Osteocyte (in vitro differentiated cells): ENCODE data around the gene FLT3. TPM values are rescaled to one million over a fixed set of nuclear protein-coding genes. Genes with fewer than 3 reads are reported as not detected.

Experiments
- DNase-seq: peaks from one replicate; pipeline ENCODE4 v3.0.0; 2021; ENCODE audit warnings: mixed read lengths; ENCODE audit not compliant: unreplicated experiment; ENCODE audit errors: extremely low spot score
- H3K27ac Mint-ChIP-seq: one replicate; pipeline ENCODE4 v1.8.0; 2021; ENCODE audit warnings: mild to moderate bottlenecking, mixed read lengths; ENCODE audit not compliant: unreplicated experiment
- H3K27me3 Mint-ChIP-seq: one replicate; pipeline ENCODE4 v1.8.0; 2021; ENCODE audit warnings: mixed read lengths; ENCODE audit not compliant: unreplicated experiment
- H3K36me3 Mint-ChIP-seq: one replicate; pipeline ENCODE4 v1.8.0; 2021; ENCODE audit warnings: mixed read lengths; ENCODE audit not compliant: unreplicated experiment
- H3K4me1 Mint-ChIP-seq: one replicate; pipeline ENCODE4 v1.8.0; 2021; ENCODE audit warnings: mixed read lengths; ENCODE audit not compliant: unreplicated experiment
- H3K4me3 Mint-ChIP-seq: one replicate; pipeline ENCODE4 v1.8.0; 2021; ENCODE audit warnings: mild to moderate bottlenecking, moderate library complexity, mixed read lengths; ENCODE audit not compliant: unreplicated experiment
- H3K9me3 Mint-ChIP-seq: one replicate; pipeline ENCODE4 v1.8.0; 2021; ENCODE audit warnings: mixed read lengths; ENCODE audit not compliant: unreplicated experiment
- CTCF ChIP-seq: fragments of 200-600 bp; sonication (generic); IDR thresholded peaks from 2 replicates; pipeline ENCODE4 v1.5.0; 2021; ENCODE audit warnings: antibody characterized with exemption, mild to moderate bottlenecking, moderate library complexity
- total RNA-seq: library from RNA; stranded (reverse); gene quantifications from 2 replicates; pipeline ENCODE4 v1.2.1, GENCODE V29; 2021

FLT3 gene
- total RNA-seq, 1 donor from 2014 or later: not detected

GRCh38 chr13:27975564-27976361 is 124.6 kb downstream of the FLT3 start:
- no peak overlapping the region for H3K27ac Mint-ChIP-seq
- H3K4me3 Mint-ChIP-seq: no peak overlapping the region
- no peak for TF ChIP-seq CTCF
- H3K27me3 Mint-ChIP-seq: peaks cover 86% of the 10 kb centered on the region
- DNase-seq: peak; percentile 75
- H3K4me1 Mint-ChIP-seq: peaks cover 16% of the 10 kb centered on the region
- no peaks in the 10 kb centered on the region for H3K36me3 Mint-ChIP-seq
- no peaks in the 10 kb centered on the region for H3K9me3 Mint-ChIP-seq

- peaks cover 90% of the 10 kb centered on the region for H3K27me3 Mint-ChIP-seq
- no peak for TF ChIP-seq CTCF
- peaks cover 13% of the 10 kb centered on the region for H3K4me1 Mint-ChIP-seq
- no peaks in the 10 kb centered on the region for H3K9me3 Mint-ChIP-seq
- no peaks in the 10 kb centered on the region for H3K36me3 Mint-ChIP-seq
- peak; percentile 40 for DNase-seq
- H3K27ac Mint-ChIP-seq: no peak overlapping the region
- H3K4me3 Mint-ChIP-seq: no peak overlapping the region
These were observed 126.3 kb downstream of the FLT3 start for GRCh38 chr13:27973961-27974662.

DNA sequence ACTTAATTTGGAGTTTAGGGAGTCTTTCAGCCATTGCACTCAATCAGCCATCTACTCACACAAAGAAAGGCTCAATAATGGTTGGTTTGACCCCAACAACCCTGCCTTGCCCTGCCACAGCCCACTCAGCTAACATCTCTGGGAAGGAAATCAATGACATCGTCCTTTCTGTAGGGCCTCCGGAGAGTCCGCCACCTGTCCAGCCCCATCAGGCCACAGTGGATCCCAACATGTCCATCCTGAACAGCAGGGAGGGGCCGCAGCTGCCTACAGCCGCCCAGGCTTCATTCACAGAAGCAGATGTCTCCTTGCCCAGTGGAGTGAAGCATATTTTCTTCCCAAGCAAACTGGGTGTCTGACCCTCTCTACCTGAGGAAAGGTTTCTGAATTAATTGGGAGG is 127.1 kb downstream of the FLT3 start:
- Mint-ChIP-seq H3K4me3 (no peak overlapping the region), H3K27ac (no peak overlapping the region), H3K27me3 (peaks cover 84% of the 10 kb centered on the region), H3K9me3 (no peaks in the 10 kb centered on the region), H3K4me1 (peaks cover 11% of the 10 kb centered on the region), H3K36me3 (no peaks in the 10 kb centered on the region)
- peak; percentile 64 for DNase-seq
- TF ChIP-seq CTCF: no peak

- Mint-ChIP-seq H3K9me3 (no peaks in the 10 kb centered on the region), H3K36me3 (no peaks in the 10 kb centered on the region), H3K4me3 (no peak overlapping the region), H3K4me1 (peaks cover 15% of the 10 kb centered on the region), H3K27me3 (peaks cover 87% of the 10 kb centered on the region), H3K27ac (no peak overlapping the region)
- no peak for TF ChIP-seq CTCF
- no peak for DNase-seq
These were observed 127.9 kb downstream of the FLT3 start for GRCh38 chr13:27972478-27972820.

- Mint-ChIP-seq H3K27me3 (peaks cover 87% of the 10 kb centered on the region), H3K4me1 (peaks cover 17% of the 10 kb centered on the region), H3K4me3 (no peak overlapping the region), H3K27ac (no peak overlapping the region), H3K9me3 (no peaks in the 10 kb centered on the region), H3K36me3 (no peaks in the 10 kb centered on the region)
- no peak for DNase-seq
- no peak for TF ChIP-seq CTCF
These were observed 128.4 kb downstream of the FLT3 start for GRCh38 chr13:27971776-27972477.
